ENCODE measurements around the gene NPFF. TPM values are rescaled to one million over a fixed set of nuclear protein-coding genes. Genes with fewer than 3 reads are reported as not detected.

NPFF gene
- total RNA-seq, 2 experiments from 2014 or later, result not detected

- H3K9me3 Mint-ChIP-seq, result no peaks in the 10 kb centered on the region
- no peak overlapping the region for H3K27ac Mint-ChIP-seq
- H3K4me3 Mint-ChIP-seq, result no peak overlapping the region
- POLR2A ChIA-PET, result interaction anchor here (0.8 to 1.9 kb wide), 5 partner anchors 9 to 129 kb away, joined by 3 to 8 read pairs (median 4); partner anchors contain the start of gene TARBP2
- peaks cover 38% of the 10 kb centered on the region for H3K4me1 Mint-ChIP-seq
- H3K36me3 Mint-ChIP-seq, result peaks cover 34% of the 10 kb centered on the region
- DNase-seq (no peak), ATAC-seq (ENCODE audit: low read depth) (no peak)
- H3K27me3 Mint-ChIP-seq, result no peaks in the 10 kb centered on the region
Observed at GRCh38 chr12:53474077-53474476, 33.2 kb downstream of the NPFF start.

GRCh38 chr12:53472056-53472582 is 35.2 kb downstream of the NPFF start:
- Mint-ChIP-seq H3K27ac (no peak overlapping the region), H3K27me3 (no peaks in the 10 kb centered on the region), H3K9me3 (no peaks in the 10 kb centered on the region), H3K4me3 (peak overlapping the region; percentile 1), H3K36me3 (peaks cover 38% of the 10 kb centered on the region), H3K4me1 (peaks cover 38% of the 10 kb centered on the region)
- no peak for DNase-seq
- POLR2A ChIA-PET, result interaction anchor here (0.7 kb wide), 1 partner anchor 10 kb away, joined by 6 read pairs; no protein-coding TSS in a partner anchor
- ATAC-seq (ENCODE audit: low read depth), result no peak

- POLR2A ChIA-PET, result interaction anchor here (0.7 kb wide), 1 partner anchor 10 kb away, joined by 5 read pairs; no protein-coding TSS in a partner anchor
Observed at GRCh38 chr12:53468282-53468681, 39.0 kb downstream of the NPFF start.

GRCh38 chr12:53467880-53468279 is 39.4 kb downstream of the NPFF start:
- H3K27me3 Mint-ChIP-seq, result no peaks in the 10 kb centered on the region
- no peak for ATAC-seq (ENCODE audit: low read depth)
- no peak overlapping the region for H3K27ac Mint-ChIP-seq
- H3K9me3 Mint-ChIP-seq, result no peaks in the 10 kb centered on the region
- no peak for DNase-seq
- POLR2A ChIA-PET, result no interaction called here
- H3K4me1 Mint-ChIP-seq, result peaks cover 25% of the 10 kb centered on the region
- no peak overlapping the region for H3K4me3 Mint-ChIP-seq
- H3K36me3 Mint-ChIP-seq, result peaks cover 40% of the 10 kb centered on the region

More at GRCh38 chr12:53468282-53468681, 39.0 kb downstream of the NPFF start:
- Mint-ChIP-seq H3K4me3 (no peak overlapping the region), H3K27me3 (no peaks in the 10 kb centered on the region), H3K4me1 (peaks cover 23% of the 10 kb centered on the region), H3K36me3 (peaks cover 37% of the 10 kb centered on the region), H3K9me3 (no peaks in the 10 kb centered on the region), H3K27ac (peak overlapping the region; percentile 17)
- ATAC-seq (ENCODE audit: low read depth) (no peak), DNase-seq (no peak)

- Mint-ChIP-seq H3K4me1 (peaks cover 20% of the 10 kb centered on the region), H3K4me3 (no peak overlapping the region), H3K27me3 (no peaks in the 10 kb centered on the region), H3K36me3 (peaks cover 43% of the 10 kb centered on the region), H3K27ac (no peak overlapping the region), H3K9me3 (no peaks in the 10 kb centered on the region)
- DNase-seq (no peak), ATAC-seq (ENCODE audit: low read depth) (no peak)
- POLR2A ChIA-PET, result no interaction called here
Observed at GRCh38 chr12:53467082-53467481, 40.2 kb downstream of the NPFF start.

GRCh38 chr12:53466640-53467039 is 40.6 kb downstream of the NPFF start:
- Mint-ChIP-seq H3K36me3 (peaks cover 39% of the 10 kb centered on the region), H3K4me3 (no peak overlapping the region), H3K9me3 (no peaks in the 10 kb centered on the region), H3K27me3 (no peaks in the 10 kb centered on the region), H3K4me1 (peaks cover 15% of the 10 kb centered on the region), H3K27ac (no peak overlapping the region)
- POLR2A ChIA-PET, result no interaction called here
- no peak for ATAC-seq (ENCODE audit: low read depth)
- DNase-seq, result no peak

GRCh38 chr12:53465679-53466078 is 41.6 kb downstream of the NPFF start:
- no peak for ATAC-seq (ENCODE audit: low read depth)
- Mint-ChIP-seq H3K27me3 (no peaks in the 10 kb centered on the region), H3K4me3 (no peak overlapping the region), H3K9me3 (no peaks in the 10 kb centered on the region), H3K27ac (no peak overlapping the region), H3K36me3 (peaks cover 40% of the 10 kb centered on the region), H3K4me1 (peaks cover 16% of the 10 kb centered on the region)
- DNase-seq, result no peak
- POLR2A ChIA-PET, result interaction anchor here (0.6 to 1.1 kb wide), 3 partner anchors 11 to 43 kb away, joined by 3 read pairs; no protein-coding TSS in a partner anchor

- H3K27ac Mint-ChIP-seq, result peak overlapping the region; percentile 11
- no peaks in the 10 kb centered on the region for H3K9me3 Mint-ChIP-seq
- no peaks in the 10 kb centered on the region for H3K27me3 Mint-ChIP-seq
- DNase-seq, result no peak
- POLR2A ChIA-PET, result interaction anchor here (0.6 to 1.6 kb wide), 4 partner anchors 9 to 174 kb away, joined by 3 to 4 read pairs (median 3); no protein-coding TSS in a partner anchor
- no peak for ATAC-seq (ENCODE audit: low read depth)
- peaks cover 45% of the 10 kb centered on the region for H3K36me3 Mint-ChIP-seq
- no peak overlapping the region for H3K4me3 Mint-ChIP-seq
- peaks cover 21% of the 10 kb centered on the region for H3K4me1 Mint-ChIP-seq
Observed at GRCh38 chr12:53464685-53465418, 42.4 kb downstream of the NPFF start.

- Mint-ChIP-seq H3K4me3 (no peak overlapping the region), H3K36me3 (peaks cover 50% of the 10 kb centered on the region), H3K27me3 (no peaks in the 10 kb centered on the region), H3K9me3 (no peaks in the 10 kb centered on the region), H3K4me1 (peaks cover 23% of the 10 kb centered on the region), H3K27ac (no peak overlapping the region)
- DNase-seq (no peak), ATAC-seq (ENCODE audit: low read depth) (no peak)
- POLR2A ChIA-PET, result interaction anchor here (0.9 to 1.6 kb wide), 2 partner anchors 10 to 173 kb away, joined by 3 to 4 read pairs; no protein-coding TSS in a partner anchor
Observed at GRCh38 chr12:53463802-53464560, 43.3 kb downstream of the NPFF start.

- Mint-ChIP-seq H3K27me3 (no peaks in the 10 kb centered on the region), H3K4me1 (peaks cover 23% of the 10 kb centered on the region), H3K36me3 (peaks cover 47% of the 10 kb centered on the region), H3K27ac (no peak overlapping the region), H3K9me3 (no peaks in the 10 kb centered on the region), H3K4me3 (no peak overlapping the region)
- ATAC-seq (ENCODE audit: low read depth) (no peak), DNase-seq (no peak)
- POLR2A ChIA-PET, result interaction anchor here (1.6 kb wide), 1 partner anchor 11 kb away, joined by 4 read pairs; no protein-coding TSS in a partner anchor
Observed at GRCh38 chr12:53462935-53463334, 44.3 kb downstream of the NPFF start.

GRCh38 chr12:53461591-53461990 is 45.7 kb downstream of the NPFF start:
- ATAC-seq (ENCODE audit: low read depth) (no peak), DNase-seq (no peak)
- Mint-ChIP-seq H3K9me3 (no peaks in the 10 kb centered on the region), H3K36me3 (peaks cover 46% of the 10 kb centered on the region), H3K27me3 (no peaks in the 10 kb centered on the region), H3K27ac (no peak overlapping the region), H3K4me1 (peaks cover 21% of the 10 kb centered on the region), H3K4me3 (no peak overlapping the region)
- POLR2A ChIA-PET, result interaction anchor here (1.3 kb wide), 1 partner anchor 9 kb away, joined by 3 read pairs; no protein-coding TSS in a partner anchor

- POLR2A ChIA-PET, result interaction anchor here (1.3 kb wide), 1 partner anchor 8 kb away, joined by 3 read pairs; no protein-coding TSS in a partner anchor
- DNase-seq, result no peak
- peak overlapping the region; percentile 57 for H3K27ac Mint-ChIP-seq
- peaks cover 21% of the 10 kb centered on the region for H3K4me1 Mint-ChIP-seq
- H3K4me3 Mint-ChIP-seq, result no peak overlapping the region
- ATAC-seq (ENCODE audit: low read depth), result no peak
- no peaks in the 10 kb centered on the region for H3K27me3 Mint-ChIP-seq
- no peaks in the 10 kb centered on the region for H3K9me3 Mint-ChIP-seq
- peaks cover 45% of the 10 kb centered on the region for H3K36me3 Mint-ChIP-seq
Observed at GRCh38 chr12:53461059-53461458, 46.2 kb downstream of the NPFF start.

GRCh38 chr12:53459097-53459496 is 48.2 kb downstream of the NPFF start:
- peaks cover 25% of the 10 kb centered on the region for H3K4me1 Mint-ChIP-seq
- ATAC-seq (ENCODE audit: low read depth) (no peak), DNase-seq (no peak)
- H3K36me3 Mint-ChIP-seq, result peaks cover 52% of the 10 kb centered on the region
- no peaks in the 10 kb centered on the region for H3K9me3 Mint-ChIP-seq
- no peaks in the 10 kb centered on the region for H3K27me3 Mint-ChIP-seq
- POLR2A ChIA-PET, result interaction anchor here (0.6 kb wide), 1 partner anchor 9 kb away, joined by 5 read pairs; no protein-coding TSS in a partner anchor
- no peak overlapping the region for H3K27ac Mint-ChIP-seq
- H3K4me3 Mint-ChIP-seq, result no peak overlapping the region
